HEK293 (cell line): ENCODE results near the gene PTGES.
A peak's percentile ranks its signal among the peaks of the same experiment; 100 is the strongest.

Experiments used
- TRIM28 ChIP-seq: IDR thresholded peaks from 2 replicates; pipeline ENCODE4 v1.6.1; 2011; ENCODE audit warnings: low read length, control low read depth, borderline replicate concordance
- ZBTB11 ChIP-seq: fragments of 450-650 bp; formaldehyde crosslinking; conservative IDR thresholded peaks from 2 replicates; pipeline ENCODE4 v1.5.1; 2016; ENCODE audit warnings: low read depth, missing biosample characterization, missing genetic modification characterization
- ZBTB20 ChIP-seq: fragments of 450-650 bp; formaldehyde crosslinking; IDR thresholded peaks from 2 replicates; pipeline ENCODE4 v1.5.1; 2016; ENCODE audit warnings: missing biosample characterization, missing genetic modification characterization
- ZBTB44 ChIP-seq: fragments of 450-650 bp; IDR thresholded peaks from 2 replicates; pipeline ENCODE4 v1.5.1; 2018; ENCODE audit warnings: missing biosample characterization, mild to moderate bottlenecking, missing genetic modification characterization
- ZBTB48 ChIP-seq: fragments of 450-650 bp; formaldehyde crosslinking; IDR thresholded peaks from 2 replicates; pipeline ENCODE4 v1.5.1; 2016; ENCODE audit warnings: missing biosample characterization, missing genetic modification characterization
- ZEB2 ChIP-seq: fragments of 450-650 bp; formaldehyde crosslinking; IDR thresholded peaks from 2 replicates; pipeline ENCODE4 v1.5.1; 2016; ENCODE audit warnings: missing biosample characterization, missing genetic modification characterization
- ZFP3 ChIP-seq: fragments of 450-650 bp; formaldehyde crosslinking; IDR thresholded peaks from 2 replicates; pipeline ENCODE4 v1.5.1; 2016; ENCODE audit warnings: low read depth, missing biosample characterization, missing genetic modification characterization
- ZFP69B ChIP-seq: fragments of 450-650 bp; formaldehyde crosslinking; IDR thresholded peaks from 2 replicates; pipeline ENCODE4 v1.5.1; 2016; ENCODE audit warnings: missing biosample characterization, missing genetic modification characterization
- ZIC2 ChIP-seq: fragments of 450-650 bp; formaldehyde crosslinking; IDR thresholded peaks from 2 replicates; pipeline ENCODE4 v1.5.1; 2016; ENCODE audit warnings: missing biosample characterization, missing genetic modification characterization
- ZNF140 ChIP-seq: fragments of 450-650 bp; formaldehyde crosslinking; IDR thresholded peaks from 2 replicates; pipeline ENCODE4 v1.5.1; 2016; ENCODE audit warnings: missing biosample characterization, missing genetic modification characterization
- ZNF146 ChIP-seq: fragments of 450-650 bp; formaldehyde crosslinking; IDR thresholded peaks from 2 replicates; pipeline ENCODE4 v1.5.1; 2016; ENCODE audit warnings: missing biosample characterization, missing genetic modification characterization
- ZNF184 ChIP-seq: fragments of 450-650 bp; IDR thresholded peaks from 2 replicates; pipeline ENCODE4 v1.5.1; 2018; ENCODE audit warnings: missing biosample characterization, mild to moderate bottlenecking, missing genetic modification characterization
- ZNF211 ChIP-seq: fragments of 450-650 bp; formaldehyde crosslinking; IDR thresholded peaks from 2 replicates; pipeline ENCODE4 v1.5.1; 2016; ENCODE audit warnings: low read depth, missing biosample characterization, missing genetic modification characterization
- ZNF223 ChIP-seq: fragments of 450-650 bp; formaldehyde crosslinking; IDR thresholded peaks from 2 replicates; pipeline ENCODE4 v1.5.1; 2016; ENCODE audit warnings: missing biosample characterization, missing genetic modification characterization
- ZNF24 ChIP-seq: fragments of 450-650 bp; formaldehyde crosslinking; IDR thresholded peaks from 2 replicates; pipeline ENCODE4 v1.5.1; 2016; ENCODE audit warnings: missing biosample characterization, missing genetic modification characterization
- ZNF266 ChIP-seq: fragments of 450-650 bp; formaldehyde crosslinking; IDR thresholded peaks from 2 replicates; pipeline ENCODE4 v1.5.1; 2016; ENCODE audit warnings: missing biosample characterization, missing genetic modification characterization, low read depth
- ZNF324 ChIP-seq: fragments of 450-650 bp; formaldehyde crosslinking; IDR thresholded peaks from 2 replicates; pipeline ENCODE4 v1.5.1; 2016; ENCODE audit warnings: missing biosample characterization, missing genetic modification characterization
- ZNF394 ChIP-seq: fragments of 450-650 bp; formaldehyde crosslinking; IDR thresholded peaks from 2 replicates; pipeline ENCODE4 v1.5.1; 2016; ENCODE audit warnings: missing biosample characterization, missing genetic modification characterization, mild to moderate bottlenecking, moderate library complexity, borderline replicate concordance
- ZNF514 ChIP-seq: fragments of 450-650 bp; formaldehyde crosslinking; IDR thresholded peaks from 2 replicates; pipeline ENCODE4 v1.5.1; 2016; ENCODE audit warnings: missing biosample characterization, missing genetic modification characterization
- ZNF518A ChIP-seq: fragments of 450-650 bp; formaldehyde crosslinking; conservative IDR thresholded peaks from 2 replicates; pipeline ENCODE4 v1.5.1; 2016; ENCODE audit warnings: low read depth, missing biosample characterization, missing genetic modification characterization
- ZNF548 ChIP-seq: fragments of 450-650 bp; formaldehyde crosslinking; IDR thresholded peaks from 2 replicates; pipeline ENCODE4 v1.5.1; 2016; ENCODE audit warnings: missing biosample characterization, missing genetic modification characterization
- ZNF596 ChIP-seq: fragments of 450-650 bp; IDR thresholded peaks from 2 replicates; pipeline ENCODE4 v1.5.0; 2018; ENCODE audit warnings: missing biosample characterization, mild to moderate bottlenecking, missing genetic modification characterization, moderate library complexity
- ZNF645 ChIP-seq: fragments of 450-650 bp; formaldehyde crosslinking; IDR thresholded peaks from 2 replicates; pipeline ENCODE4; 2016; ENCODE audit warnings: missing biosample characterization, missing genetic modification characterization
- ZNF658 ChIP-seq: fragments of 450-650 bp; formaldehyde crosslinking; IDR thresholded peaks from 2 replicates; pipeline ENCODE4; 2016; ENCODE audit warnings: missing biosample characterization, missing genetic modification characterization
- ZNF660 ChIP-seq: fragments of 450-650 bp; IDR thresholded peaks from 2 replicates; pipeline ENCODE4 v1.5.1; 2018; ENCODE audit warnings: missing biosample characterization, mild to moderate bottlenecking, missing genetic modification characterization
- ZNF701 ChIP-seq: fragments of 450-650 bp; formaldehyde crosslinking; IDR thresholded peaks from 2 replicates; pipeline ENCODE4 v1.5.1; 2016; ENCODE audit warnings: missing biosample characterization, missing genetic modification characterization
- ZNF704 ChIP-seq: fragments of 450-650 bp; formaldehyde crosslinking; IDR thresholded peaks from 2 replicates; pipeline ENCODE4 v1.5.1; 2016; ENCODE audit warnings: missing biosample characterization, missing genetic modification characterization
- ZXDB ChIP-seq: fragments of 450-650 bp; formaldehyde crosslinking; IDR thresholded peaks from 2 replicates; pipeline ENCODE4 v1.5.1; 2016; ENCODE audit warnings: missing biosample characterization, missing genetic modification characterization

Gene PTGES

GRCh38 chr9:129776938-129777768, 24.3 kb upstream of the PTGES start (continued):
- no peak for TF ChIP-seq ZNF704
- no peak for TF ChIP-seq ZNF140 (tag by site-specific recombination)
- TF ChIP-seq ZNF701 (tag by site-specific recombination), result no peak
- peak; percentile 96 for TF ChIP-seq ZNF660 (tag by site-specific recombination)
- peak; percentile 78 for TF ChIP-seq ZXDB
- no peak for TF ChIP-seq ZNF266
- peak; percentile 99 for TF ChIP-seq ZNF223 (tag by site-specific recombination)
- peak; percentile 90 for TF ChIP-seq ZEB2 (tag by site-specific recombination)
- peak; percentile 55; the same call in 1 of the 2 replicates for TF ChIP-seq ZNF24 (tag by site-specific recombination)
- no peak for TF ChIP-seq ZNF514 (tag by site-specific recombination)
- TF ChIP-seq ZBTB11, result 0 out of 2 replicates have a peak, but pooled peaks have one; percentile 13
- no peak for TF ChIP-seq ZNF548 (tag by site-specific recombination)
- no peak for TF ChIP-seq ZNF211
- no peak for TF ChIP-seq ZNF658 (tag by site-specific recombination)
- TF ChIP-seq ZFP3, result no peak
- 0 out of 2 replicates have a peak, but pooled peaks have one; percentile 67 for TF ChIP-seq ZIC2 (tag by site-specific recombination)
- no peak for TF ChIP-seq ZNF146 (tag by site-specific recombination)
- TF ChIP-seq ZNF394 (tag by site-specific recombination), result peak; percentile 89; the same call in 1 of the 2 replicates
- TF ChIP-seq ZBTB48 (tag by site-specific recombination), result peak; percentile 87
- peak; percentile 78; the same call in 1 of the 2 replicates for TF ChIP-seq ZNF184
- TF ChIP-seq ZFP69B, result peak; percentile 66; the same call in 1 of the 2 replicates
- peak; percentile 75 for TF ChIP-seq ZBTB20 (tag by site-specific recombination)
- TF ChIP-seq ZNF518A (tag by site-specific recombination), result peak; percentile 42; the same call in 1 of the 2 replicates
- TF ChIP-seq TRIM28, result no peak
- peak; percentile 91 for TF ChIP-seq ZNF324 (tag by site-specific recombination)
- TF ChIP-seq ZNF596 (tag by site-specific recombination), result 0 out of 2 replicates have a peak, but pooled peaks have one; percentile 47
- no peak for TF ChIP-seq ZNF645 (tag by site-specific recombination)
- TF ChIP-seq ZBTB44 (tag by site-specific recombination), result no peak
